ENCODE results near the gene ASH1L.

The ASH1L gene

GRCh38 chr1:155383406-155383805, 179.2 kb downstream of the ASH1L start:
- no peak for DNase-seq (ENCODE audit: low read depth)
- TF ChIP-seq, protein P1, sequence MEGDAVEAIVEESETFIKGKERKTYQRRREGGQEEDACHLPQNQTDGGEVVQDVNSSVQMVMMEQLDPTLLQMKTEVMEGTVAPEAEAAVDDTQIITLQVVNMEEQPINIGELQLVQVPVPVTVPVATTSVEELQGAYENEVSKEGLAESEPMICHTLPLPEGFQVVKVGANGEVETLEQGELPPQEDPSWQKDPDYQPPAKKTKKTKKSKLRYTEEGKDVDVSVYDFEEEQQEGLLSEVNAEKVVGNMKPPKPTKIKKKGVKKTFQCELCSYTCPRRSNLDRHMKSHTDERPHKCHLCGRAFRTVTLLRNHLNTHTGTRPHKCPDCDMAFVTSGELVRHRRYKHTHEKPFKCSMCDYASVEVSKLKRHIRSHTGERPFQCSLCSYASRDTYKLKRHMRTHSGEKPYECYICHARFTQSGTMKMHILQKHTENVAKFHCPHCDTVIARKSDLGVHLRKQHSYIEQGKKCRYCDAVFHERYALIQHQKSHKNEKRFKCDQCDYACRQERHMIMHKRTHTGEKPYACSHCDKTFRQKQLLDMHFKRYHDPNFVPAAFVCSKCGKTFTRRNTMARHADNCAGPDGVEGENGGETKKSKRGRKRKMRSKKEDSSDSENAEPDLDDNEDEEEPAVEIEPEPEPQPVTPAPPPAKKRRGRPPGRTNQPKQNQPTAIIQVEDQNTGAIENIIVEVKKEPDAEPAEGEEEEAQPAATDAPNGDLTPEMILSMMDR (conservative IDR thresholded peaks at IDR 0.05; ENCODE audit: low read depth, low read length), result no peak

GRCh38 chr1:155379631-155380090, 182.9 kb downstream of the ASH1L start:
- peak; percentile 93 for DNase-seq (ENCODE audit: low read depth)
- TF ChIP-seq, protein P1 (conservative IDR thresholded peaks at IDR 0.05; ENCODE audit: low read depth, low read length), result no peak
- H3K4me3 ChIP-seq (ENCODE audit: low read depth, low read length), result no peak overlapping the region

More at GRCh38 chr1:155383406-155383805, 179.2 kb downstream of the ASH1L start:
- H3K4me3 ChIP-seq (ENCODE audit: low read depth, low read length), result no peak overlapping the region

- no peak overlapping the region for H3K4me3 ChIP-seq (ENCODE audit: low read depth, low read length)
- DNase-seq (ENCODE audit: low read depth), result no peak
- TF ChIP-seq, protein P1 (conservative IDR thresholded peaks at IDR 0.05; ENCODE audit: low read depth, low read length), result no peak
Measured at GRCh38 chr1:155379180-155379579, 183.4 kb downstream of the ASH1L start.

DNA sequence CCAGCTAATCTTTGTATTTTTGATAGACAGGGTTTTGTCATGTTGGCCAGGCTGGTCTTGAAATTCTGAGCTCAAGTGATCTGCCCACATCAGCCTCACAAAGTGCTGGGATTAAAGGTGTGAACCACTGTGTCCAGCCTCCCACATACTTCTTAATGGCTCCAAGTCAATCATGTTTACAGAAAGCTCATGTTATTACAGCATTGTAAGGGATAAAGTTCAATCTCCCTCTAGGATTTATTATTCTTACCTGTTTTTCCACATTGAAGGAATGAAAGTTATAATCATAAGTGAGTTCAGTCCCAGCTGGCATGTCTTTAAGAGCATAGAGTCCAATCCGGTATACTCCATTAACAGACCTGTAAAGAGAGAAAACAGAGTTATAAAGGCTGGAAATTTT, 202.6 kb downstream of the ASH1L start:
- no peak overlapping the region for H3K4me3 ChIP-seq (ENCODE audit: low read depth, low read length)
- TF ChIP-seq, protein P1 (conservative IDR thresholded peaks at IDR 0.05; ENCODE audit: low read depth, low read length), result no peak

DNA sequence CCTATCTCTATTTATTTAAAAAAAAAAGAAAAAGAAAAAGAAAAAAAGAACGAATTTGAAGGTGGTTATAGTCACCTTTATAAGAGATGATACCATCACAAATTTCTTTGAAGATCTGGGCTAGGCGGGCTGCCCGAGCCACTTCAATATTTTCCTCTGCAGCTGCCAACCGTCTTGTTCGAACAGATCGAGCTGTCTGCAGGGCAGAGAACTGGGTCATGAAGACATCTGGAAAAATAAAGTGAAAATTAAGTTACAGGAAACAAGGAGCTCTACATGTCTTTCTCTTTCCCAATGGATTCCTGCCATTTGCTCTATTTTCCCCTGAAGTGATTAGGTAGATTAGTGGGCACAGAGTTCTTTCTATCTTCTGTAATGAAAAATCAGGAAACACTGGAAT, 210.0 kb downstream of the ASH1L start:
- no peak for DNase-seq (ENCODE audit: low read depth)
- no peak overlapping the region for H3K4me3 ChIP-seq (ENCODE audit: low read depth, low read length)
- TF ChIP-seq, protein P1 (conservative IDR thresholded peaks at IDR 0.05; ENCODE audit: low read depth, low read length), result no peak

More for the DNA sequence above, 202.6 kb downstream of the ASH1L start:
- no peak for DNase-seq (ENCODE audit: low read depth)

- no peak overlapping the region for H3K4me3 ChIP-seq (ENCODE audit: low read depth, low read length)
- TF ChIP-seq, protein P1 (conservative IDR thresholded peaks at IDR 0.05; ENCODE audit: low read depth, low read length), result no peak
Measured at GRCh38 chr1:155342842-155343241, 219.8 kb downstream of the ASH1L start.

GRCh38 chr1:155339515-155340097, 223.0 kb downstream of the ASH1L start:
- TF ChIP-seq, protein P1 (conservative IDR thresholded peaks at IDR 0.05; ENCODE audit: low read depth, low read length), result no peak
- peak; percentile 34 for DNase-seq (ENCODE audit: low read depth)
- no peak overlapping the region for H3K4me3 ChIP-seq (ENCODE audit: low read depth, low read length)

More at GRCh38 chr1:155342842-155343241, 219.8 kb downstream of the ASH1L start:
- no peak for DNase-seq (ENCODE audit: low read depth)

Data from choroid plexus epithelial cell (primary cell).